ENCODE measurements around the gene SRCIN1.

DNA sequence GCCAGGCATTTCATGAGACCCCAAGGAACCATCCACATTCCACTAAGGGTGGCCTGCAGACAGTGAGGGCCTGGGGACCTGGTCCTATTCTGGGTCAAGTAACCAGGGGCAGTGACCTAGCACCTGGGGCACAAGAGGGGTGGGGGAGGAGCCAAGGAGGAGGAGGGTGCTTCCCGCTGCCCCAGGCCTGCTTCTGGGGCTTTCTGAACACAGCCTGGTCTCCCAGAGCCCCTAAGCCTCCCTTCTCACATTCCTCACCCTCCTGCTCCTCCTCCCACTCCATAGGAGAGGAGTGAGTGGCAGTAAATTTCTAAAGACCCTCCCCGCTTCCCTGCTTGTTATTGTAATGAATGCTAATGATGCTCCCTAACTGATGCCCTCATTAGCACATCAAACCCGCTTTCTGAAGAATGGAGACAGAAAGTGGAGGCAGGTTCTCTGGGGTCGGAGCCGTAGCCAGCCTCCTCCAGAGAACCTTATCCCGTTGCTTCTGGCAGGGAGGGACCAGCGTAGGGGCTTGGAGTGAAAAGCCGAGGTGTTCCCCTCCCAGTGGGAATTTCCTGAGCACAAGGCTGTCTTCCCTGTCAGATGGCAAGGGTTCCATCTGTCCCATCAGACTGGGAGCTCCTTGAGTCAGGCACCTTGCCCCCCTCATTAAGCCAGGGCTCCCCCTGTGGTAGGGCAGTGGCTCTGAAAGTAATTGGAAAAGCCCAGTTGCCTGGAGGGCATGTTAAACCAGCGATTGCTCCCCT is 3.7 kb upstream of the SRCIN1 start:
- TF ChIP-seq, protein P1, sequence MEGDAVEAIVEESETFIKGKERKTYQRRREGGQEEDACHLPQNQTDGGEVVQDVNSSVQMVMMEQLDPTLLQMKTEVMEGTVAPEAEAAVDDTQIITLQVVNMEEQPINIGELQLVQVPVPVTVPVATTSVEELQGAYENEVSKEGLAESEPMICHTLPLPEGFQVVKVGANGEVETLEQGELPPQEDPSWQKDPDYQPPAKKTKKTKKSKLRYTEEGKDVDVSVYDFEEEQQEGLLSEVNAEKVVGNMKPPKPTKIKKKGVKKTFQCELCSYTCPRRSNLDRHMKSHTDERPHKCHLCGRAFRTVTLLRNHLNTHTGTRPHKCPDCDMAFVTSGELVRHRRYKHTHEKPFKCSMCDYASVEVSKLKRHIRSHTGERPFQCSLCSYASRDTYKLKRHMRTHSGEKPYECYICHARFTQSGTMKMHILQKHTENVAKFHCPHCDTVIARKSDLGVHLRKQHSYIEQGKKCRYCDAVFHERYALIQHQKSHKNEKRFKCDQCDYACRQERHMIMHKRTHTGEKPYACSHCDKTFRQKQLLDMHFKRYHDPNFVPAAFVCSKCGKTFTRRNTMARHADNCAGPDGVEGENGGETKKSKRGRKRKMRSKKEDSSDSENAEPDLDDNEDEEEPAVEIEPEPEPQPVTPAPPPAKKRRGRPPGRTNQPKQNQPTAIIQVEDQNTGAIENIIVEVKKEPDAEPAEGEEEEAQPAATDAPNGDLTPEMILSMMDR (conservative IDR thresholded peaks at IDR 0.05 in 1 of 2, IDR thresholded peaks at IDR 0.05 in 1 of 2; ENCODE audit: extremely low read depth in 1 of 2, insufficient read depth in 1 of 2, low read depth in 1 of 2, low read length in 2 of 2): peak in 1 of 2 donors; percentile 9
- TF ChIP-seq EZH2 (IDR thresholded peaks at IDR 0.05; ENCODE audit: borderline replicate concordance, low read length): no peak

Measured in mammary epithelial cell (primary cell).